ENCODE measurements around the gene NAA25.
A peak's percentile ranks its signal among the peaks of the same experiment; 100 is the strongest.
"Not testable (repeated sequence)": the region's sequence is repeated elsewhere in the genome, so short reads cannot be mapped to it uniquely, and the experiment has no call there.

NAA25 gene

DNA sequence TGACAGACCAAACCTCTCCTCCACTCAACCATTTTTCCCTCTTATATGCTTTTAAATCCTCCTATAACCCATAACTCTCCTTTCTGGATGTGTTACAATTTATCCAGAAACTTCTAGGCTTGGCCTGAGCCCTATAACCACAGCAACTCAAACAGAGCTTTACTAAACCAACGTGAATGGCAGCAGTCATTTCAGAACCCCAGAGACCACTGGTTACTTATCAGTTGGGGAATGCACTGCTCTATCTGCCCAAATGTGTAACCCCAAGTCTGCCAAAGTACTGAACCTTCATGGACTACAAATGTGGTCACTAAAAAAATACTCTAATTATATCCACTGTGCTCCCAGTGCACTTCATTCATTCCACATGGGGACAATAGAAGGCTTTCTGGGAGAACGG is 42.0 kb downstream of the NAA25 start:
- no peak for DNase-seq (ENCODE audit: extremely low read depth in 1 of 2, low read depth in 1 of 2)

DNA sequence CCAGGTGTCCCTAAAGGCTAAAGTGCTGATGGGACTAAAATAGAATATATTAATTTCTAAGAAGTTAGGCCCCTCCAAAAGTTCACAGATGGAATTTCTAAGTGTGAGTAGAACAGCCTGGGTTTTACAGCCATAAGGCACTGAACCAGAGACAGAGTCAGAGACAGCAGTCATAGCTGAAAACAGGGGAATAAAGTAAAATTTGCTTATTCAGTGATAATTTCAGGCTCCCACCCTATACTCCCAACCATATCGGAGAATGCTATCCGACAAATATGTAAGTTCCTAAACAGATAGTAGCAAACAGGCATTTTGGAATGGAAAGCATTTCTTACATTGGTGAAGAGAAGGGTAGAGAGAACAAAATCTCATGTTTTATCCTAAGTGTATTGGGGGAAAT is 45.3 kb downstream of the NAA25 start:
- DNase-seq (ENCODE audit: extremely low read depth in 1 of 2, low read depth in 1 of 2) = no peak

DNA sequence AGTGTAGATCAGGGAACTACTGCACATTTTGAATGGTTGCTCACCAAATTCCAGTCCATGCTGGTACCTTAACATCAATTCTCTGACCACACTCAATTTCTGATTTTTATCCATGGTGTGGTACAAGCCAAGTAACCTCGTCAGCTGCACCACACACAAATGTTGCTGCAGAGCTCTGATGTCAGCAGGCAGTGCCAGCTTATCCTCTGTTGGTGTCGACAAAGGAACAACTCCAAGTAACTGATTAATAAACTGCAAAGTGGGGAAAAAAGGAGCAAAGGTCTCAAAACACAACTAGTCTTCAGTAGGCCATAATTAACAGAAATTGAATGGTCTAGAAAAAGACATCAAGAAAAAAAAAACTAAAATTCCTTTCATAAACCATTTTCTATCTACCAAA is 47.4 kb downstream of the NAA25 start:
- no peak for DNase-seq (ENCODE audit: extremely low read depth in 1 of 2, low read depth in 1 of 2)

DNA sequence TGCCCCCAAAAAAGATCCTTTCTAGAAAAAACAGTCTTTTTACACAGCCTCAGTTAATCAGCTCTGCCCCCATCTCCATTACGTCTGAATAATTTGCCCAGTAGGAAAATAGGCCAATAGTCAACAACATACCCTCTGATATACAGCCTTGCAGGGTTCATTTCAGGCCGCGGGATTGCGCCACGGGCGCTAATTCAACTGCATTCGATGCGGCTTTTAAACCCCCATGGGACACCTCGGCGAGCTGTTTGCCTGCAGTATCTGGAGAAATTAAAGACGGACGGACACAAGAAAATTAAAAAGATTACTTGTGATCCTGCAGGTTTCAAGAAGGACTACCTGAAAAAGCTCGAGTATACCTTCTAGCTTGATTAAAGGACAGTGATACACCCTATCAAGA is 59.2 kb downstream of the NAA25 start:
- no peak for DNase-seq (ENCODE audit: extremely low read depth in 1 of 2, low read depth in 1 of 2)

DNA sequence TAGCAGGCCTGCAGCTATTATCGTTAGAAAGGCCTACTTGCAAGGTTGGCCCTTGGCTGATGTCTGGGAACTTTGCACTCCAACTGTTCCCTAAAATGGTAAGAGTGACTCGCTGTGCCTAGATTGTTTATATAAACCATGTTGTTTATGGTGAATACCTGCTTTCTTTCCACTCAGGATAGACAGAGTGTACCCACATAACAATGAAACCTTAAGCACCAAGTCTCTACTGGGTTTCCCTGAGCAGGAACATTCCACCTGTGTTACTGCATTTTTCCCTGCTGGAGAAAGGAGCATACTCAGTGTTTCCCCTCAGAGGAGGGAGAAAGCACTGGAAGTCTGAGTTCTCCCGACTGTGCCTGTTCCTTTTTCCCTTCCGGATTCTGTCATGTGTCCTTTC is 62.6 kb downstream of the NAA25 start:
- DNase-seq (ENCODE audit: extremely low read depth in 1 of 2, low read depth in 1 of 2) = no peak

DNA sequence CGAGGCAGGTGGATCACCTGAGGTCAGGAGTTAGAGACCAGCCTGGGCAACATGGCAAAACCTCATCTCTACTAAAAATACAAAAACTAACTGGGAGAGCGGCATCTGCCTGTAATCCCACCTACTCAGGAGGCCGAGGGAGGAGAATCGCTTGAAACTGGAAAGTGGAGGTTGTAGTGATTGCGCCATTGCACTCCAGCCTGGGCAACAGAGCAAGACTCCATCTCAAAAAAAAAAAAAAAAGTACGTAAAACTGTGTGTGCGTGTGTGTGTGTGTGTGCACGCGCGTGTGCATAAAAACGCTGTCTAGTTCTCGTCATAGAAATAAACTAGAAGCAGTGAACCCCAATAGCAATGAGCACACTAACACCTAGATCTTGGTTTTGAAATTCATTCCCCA is 72.0 kb downstream of the NAA25 start:
- DNase-seq (ENCODE audit: extremely low read depth in 1 of 2, low read depth in 1 of 2) = not testable (repeated sequence)

DNA sequence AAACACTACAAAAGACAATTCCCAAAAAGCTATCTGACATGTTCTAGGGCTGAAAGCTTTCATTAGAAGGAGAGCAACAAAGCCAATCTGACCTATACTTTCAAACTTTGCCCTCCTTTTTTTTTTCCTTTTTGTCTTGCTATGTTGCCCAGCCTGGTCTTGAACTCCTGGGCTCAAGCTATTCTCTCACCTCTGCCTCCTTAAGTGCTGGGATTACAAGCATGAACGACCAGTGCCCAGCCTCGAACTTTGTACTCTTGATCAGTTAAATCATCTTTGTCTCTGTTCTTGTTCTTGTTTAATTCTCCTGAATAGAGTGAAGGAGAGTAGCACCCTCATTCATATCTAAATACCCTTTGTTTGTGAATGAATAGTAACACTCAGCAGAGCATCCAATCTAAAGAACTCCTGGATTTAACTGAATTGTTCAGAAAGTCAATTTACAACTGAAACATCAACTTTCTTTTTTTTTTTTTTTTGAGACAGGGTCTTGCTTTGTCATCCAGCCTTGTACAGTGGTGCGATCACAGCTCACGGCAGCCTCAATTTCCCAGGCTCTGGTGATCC is 73.3 kb downstream of the NAA25 start:
- no peak for DNase-seq (ENCODE audit: extremely low read depth in 1 of 2, low read depth in 1 of 2)

DNA sequence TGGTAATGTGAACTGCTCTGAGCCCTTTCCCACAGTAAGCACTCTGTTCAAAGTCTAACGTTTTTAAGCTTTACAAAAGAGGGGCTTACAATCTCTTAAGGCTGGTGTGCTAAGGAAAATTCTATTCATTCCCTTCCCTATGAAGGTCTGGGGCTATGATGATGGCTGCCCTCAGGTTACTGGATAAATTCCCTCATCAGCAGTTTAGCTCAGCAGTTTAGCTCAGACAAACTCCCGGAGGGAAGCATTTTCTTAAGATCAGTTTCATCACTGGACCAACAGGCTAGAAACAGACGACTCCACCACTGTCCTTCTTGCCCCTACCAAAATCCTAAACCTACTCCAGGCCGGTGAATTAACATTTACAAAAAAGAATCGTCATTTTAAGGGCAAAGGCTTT is 76.3 kb downstream of the NAA25 start:
- DNase-seq (ENCODE audit: extremely low read depth in 1 of 2, low read depth in 1 of 2) = no peak

DNA sequence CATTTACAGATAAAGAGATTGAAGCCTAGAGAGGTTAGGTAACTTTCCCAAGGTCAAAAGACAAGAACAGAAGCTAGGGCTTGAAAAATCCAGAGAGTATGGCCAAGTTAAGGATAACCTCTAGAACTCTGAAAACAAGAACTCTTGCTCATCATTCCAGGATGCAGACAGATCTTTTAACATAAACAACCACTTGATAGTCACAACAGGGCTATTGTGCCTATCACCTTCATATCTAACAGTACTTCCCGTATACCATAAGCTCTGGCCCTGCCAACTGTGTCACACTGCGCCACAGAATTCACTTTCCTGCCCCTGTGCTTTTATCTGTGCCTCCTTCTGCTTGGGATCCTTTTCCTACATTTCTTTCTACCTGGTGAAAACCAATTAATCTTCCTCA is 77.1 kb downstream of the NAA25 start:
- no peak for DNase-seq (ENCODE audit: extremely low read depth in 1 of 2, low read depth in 1 of 2)

DNA sequence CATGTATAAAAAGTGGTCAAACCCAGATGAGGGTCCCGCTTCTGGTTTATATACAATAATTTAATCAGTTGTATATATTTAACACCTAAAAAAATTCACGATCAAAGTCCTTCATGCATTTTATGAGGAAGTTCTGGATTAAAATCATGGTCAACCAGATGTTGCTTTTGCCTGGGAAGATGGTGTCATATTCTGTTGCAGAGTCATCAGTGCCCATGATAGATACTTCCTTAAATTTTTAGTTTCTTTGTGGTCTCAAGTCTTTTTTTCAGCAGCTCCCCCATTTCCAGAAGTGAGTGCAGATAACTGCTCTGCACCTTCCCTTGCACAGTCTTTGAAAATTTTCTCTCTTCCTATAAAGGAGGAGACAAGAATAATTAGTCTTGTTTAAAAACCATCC is 79.3 kb downstream of the NAA25 start:
- no peak for DNase-seq (ENCODE audit: extremely low read depth in 1 of 2, low read depth in 1 of 2)

DNA sequence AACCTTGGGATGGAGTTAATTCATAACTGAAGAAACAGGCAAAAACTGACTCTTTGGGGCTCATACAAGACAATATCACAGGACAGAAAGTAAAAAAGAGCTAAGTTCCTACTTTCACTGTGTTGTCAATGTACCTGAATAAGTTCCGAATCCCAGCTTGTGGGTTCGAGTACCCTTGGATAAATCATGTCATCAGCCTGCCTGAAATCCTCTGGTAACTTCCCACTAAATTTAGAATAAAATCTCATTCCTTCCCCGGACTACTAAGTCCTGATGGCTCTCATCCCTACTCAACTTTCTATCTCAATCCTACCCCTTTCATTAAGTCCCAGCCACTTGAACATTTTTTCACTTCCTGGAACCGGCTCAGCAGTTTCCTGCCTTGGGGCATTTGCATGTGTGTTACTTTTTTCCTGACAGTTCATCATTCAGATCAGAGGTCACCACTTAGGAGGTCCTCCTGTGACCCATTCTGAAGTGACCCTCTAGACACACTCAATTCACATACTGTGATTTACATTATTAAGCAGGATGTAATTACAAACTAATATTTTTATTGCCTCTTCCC is 82.7 kb downstream of the NAA25 start:
- no peak for DNase-seq (ENCODE audit: extremely low read depth in 1 of 2, low read depth in 1 of 2)

DNA sequence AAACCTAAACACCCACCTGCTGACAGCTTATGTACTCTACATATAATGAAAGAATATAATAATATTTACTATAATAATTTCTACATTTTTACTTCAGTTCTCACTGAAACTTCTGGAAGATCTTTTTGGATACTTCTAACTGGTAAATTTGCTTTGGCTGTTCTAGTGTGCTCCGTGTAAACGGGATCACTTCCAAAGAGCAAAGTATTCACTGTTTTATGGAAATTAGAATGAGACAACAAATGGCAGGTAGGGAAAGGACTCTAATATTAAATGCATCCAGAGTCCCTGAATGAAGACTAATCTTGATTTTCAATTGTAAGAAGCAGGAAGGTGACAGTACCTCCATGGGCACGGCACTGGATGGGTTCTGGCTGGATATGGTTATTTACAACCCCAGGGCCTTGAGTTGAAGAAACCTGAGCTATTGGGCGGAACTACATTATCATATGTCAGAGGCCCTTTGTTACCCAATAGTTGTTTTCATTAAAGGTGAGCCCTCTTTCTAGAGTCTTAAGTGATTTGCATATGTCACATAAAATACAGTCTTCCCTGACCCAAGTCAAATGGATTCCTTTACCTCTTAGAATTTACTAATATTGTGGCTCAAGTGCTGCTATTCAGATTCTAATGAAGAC is 84.7 kb downstream of the NAA25 start:
- no peak for DNase-seq (ENCODE audit: extremely low read depth in 1 of 2, low read depth in 1 of 2)

DNA sequence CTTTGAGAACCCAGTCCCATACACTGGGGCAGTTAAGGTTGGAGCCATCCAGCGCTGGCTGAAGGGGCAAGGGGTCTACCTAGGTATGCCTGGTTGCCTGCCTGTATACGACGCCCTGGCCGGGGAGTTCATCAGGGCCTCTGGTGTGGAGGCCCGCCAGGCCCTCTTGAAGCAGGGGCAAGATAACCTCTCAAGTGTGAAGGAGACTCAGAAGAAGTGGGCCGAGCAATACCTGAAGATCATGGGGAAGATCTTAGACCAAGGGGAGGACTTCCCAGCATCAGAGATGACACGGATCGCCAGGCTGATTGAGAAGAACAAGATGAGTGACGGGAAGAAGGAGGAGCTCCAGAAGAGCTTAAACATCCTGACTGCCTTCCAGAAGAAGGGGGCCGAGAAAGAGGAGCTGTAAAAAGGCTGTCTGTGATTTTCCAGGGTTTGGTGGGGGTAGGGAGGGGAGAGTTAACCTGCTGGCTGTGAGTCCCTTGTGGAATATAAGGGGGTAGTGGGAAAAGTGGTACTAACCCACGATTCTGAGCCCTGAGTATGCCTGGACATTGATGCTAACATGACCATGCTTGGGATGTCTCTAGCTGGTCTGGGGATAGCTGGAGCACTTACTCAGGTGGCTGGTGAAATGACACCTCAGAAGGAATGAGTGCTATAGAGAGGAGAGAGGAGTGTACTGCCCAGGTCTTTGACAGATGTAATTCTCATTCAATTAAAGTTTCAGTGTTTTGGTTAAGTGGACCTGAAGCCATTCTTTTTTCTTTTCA is 86.2 kb downstream of the NAA25 start:
- DNase-seq (ENCODE audit: extremely low read depth in 1 of 2, low read depth in 1 of 2) = no peak

DNA sequence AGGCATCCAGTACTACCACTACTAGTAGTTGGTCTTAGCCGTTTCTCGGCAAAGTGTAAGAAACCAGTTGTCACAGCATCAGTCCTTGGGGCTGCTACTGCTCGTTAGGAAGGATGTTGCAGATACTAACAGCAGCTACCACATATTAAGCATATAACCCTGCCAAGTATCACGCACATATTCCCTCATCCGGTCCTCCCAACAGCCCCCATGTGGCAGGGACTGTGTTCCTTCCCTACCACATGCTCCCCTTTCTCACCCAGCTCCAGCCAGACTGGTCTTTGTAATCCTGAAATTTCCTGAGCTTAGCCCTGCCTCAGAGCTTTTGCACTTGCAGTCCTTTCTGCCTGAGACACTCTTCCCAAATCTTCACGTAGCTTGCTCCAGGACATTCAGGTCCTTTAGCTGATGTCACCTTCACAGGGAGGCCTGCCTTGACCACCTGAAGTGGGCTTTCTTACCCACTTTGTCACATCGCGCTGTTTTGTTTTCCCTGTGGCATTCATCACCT is 87.6 kb downstream of the NAA25 start:
- DNase-seq (ENCODE audit: extremely low read depth in 1 of 2, low read depth in 1 of 2) = no peak

DNA sequence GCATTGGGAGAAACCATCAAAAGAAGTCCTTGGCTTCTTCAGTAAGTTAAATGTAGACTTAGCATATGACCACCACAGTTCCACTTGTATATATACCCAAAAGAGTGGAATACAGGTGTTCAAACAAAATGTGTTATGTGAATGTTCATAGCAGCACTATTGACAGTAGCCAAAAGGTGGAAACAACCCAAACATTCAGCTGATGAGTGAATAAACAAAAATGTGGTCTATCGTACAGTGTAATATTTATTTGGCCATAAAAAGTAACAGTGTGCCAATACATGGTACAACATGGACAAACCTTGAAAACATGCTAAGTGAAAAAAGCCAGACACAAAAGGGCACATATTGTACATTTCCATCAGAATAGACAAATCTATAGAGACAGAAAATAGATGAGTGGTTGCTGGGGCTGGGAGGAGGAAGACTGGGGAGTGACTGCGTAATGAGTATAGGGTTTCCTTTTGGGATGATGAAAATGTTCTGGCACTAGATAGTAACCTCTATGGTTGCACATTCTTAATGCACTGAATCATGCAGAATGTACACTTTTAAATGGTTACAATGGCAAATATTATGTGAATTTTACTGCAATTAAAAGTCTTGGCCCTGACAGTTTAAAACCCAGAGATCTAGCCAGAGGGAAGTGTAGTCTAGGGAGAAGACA is 89.9 kb downstream of the NAA25 start:
- no peak for DNase-seq (ENCODE audit: extremely low read depth in 1 of 2, low read depth in 1 of 2)

DNA sequence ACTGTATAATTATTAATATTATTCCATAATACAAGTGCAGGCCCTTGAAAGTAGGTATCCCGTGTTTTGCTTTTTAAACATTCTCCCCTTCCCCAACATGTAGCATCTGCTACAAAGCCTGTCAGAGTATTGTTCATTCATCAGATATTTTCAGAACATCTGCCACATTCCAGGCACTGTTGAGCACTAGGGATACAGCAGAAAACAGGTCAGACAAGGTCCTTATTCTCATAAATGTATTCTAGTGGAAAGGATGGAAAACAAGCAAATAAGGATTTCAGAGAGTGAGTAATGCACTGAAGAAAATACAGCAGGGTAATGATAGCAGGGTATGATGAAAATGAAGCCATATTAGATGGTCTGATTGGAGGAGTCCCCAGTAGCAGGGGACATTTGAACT is 91.5 kb downstream of the NAA25 start:
- no peak for DNase-seq (ENCODE audit: extremely low read depth in 1 of 2, low read depth in 1 of 2)

DNA sequence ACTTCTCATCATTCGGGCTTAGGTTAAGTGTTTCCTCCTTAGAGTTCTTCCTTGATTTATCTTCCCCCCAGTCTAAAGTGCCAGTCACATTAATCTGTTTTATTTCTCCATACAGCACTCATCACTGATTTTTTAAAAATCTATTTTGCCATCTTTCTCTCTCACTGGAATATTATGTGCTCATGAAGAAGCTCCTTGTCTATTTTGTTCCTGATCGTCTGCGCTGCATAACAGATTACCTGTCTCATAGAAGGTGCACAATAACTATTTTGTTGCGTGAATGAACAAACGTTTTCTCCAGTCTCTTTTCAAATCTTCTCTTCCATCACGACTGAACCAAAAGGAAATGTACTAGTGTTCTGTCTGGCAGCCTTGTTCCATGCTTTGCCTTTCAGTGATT is 92.6 kb downstream of the NAA25 start:
- DNase-seq (ENCODE audit: extremely low read depth in 1 of 2, low read depth in 1 of 2) = no peak

DNA sequence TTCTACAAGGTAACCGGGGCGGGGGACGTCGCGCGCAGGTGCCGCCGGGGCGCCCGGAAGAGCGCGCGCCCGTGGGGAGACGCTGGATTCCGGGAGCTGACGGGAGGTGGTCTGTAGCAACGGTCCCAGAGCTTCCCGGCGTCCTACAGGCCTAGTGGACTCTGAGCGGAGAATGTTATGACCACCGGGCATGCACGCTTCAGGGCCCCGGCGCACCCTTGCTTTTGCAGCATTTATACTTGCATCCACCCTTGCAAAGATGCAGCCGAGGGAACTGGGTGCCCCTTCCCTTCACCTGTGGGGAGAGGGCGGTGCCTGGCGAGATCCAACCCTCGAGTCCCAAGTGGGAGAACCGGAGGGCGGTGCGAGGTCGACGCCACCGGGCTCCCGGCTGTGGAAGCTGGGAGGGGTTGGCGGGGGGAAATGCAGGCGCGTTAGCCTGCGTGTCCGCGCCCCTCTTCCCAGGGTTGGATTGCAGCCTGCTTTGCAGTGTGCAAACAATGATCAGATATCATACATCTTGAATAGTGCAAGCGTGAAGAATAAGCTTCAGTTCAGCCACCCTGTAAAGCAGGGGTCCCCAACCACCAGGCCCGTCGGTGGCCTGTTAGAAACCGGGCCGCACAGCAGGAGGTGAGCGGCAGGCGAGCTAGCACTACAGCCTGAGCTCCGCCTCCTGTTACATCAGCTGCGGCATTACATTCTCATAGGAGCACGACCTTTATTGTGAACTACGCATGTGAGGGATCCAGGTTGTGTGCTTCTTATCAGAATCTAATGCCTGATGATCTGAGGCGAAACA is 94.8 kb downstream of the NAA25 start:
- peak; percentile 54 to 75 for DNase-seq (ENCODE audit: extremely low read depth in 1 of 2, low read depth in 1 of 2)

DNA sequence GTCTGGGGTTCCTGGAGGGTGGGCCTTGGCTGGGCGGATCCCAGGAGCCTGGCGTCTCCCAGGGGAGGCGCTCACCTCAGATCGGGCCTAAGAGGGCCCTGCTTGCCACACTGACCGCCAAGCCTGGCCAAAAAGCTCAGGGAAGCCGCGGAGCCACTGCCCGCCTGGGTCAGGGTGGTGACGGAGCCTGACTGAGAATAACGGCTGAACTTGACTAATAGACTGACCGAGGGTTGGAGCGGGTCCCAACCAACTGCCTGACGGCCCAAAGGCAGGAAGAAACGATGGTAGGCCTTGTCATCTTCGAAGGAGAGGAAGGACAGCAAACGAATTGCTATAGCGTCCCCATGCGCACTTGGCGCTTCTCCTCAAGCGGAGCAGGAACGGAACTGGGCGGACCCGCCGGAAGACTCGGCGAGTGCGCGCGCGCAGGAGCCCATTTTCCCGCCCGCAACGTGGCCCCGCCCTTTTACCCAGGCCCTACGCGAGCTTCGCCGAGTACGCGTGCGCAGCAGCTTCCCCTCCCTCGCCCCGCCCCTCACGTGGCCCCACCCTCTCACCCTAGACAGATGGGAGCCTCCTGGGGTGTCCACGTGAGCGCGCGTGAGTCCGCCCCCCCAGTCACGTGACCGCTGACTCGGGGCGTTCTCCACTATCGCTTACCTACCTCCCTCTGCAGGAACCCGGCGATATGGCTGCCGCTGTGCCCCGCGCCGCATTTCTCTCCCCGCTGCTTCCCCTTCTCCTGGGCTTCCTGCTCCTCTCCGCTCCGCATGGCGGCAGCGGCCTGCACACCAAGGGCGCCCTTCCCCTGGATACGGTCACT is 95.6 kb downstream of the NAA25 start, which contains the start of the genes ERP29 and TMEM116:
ERP29 (plus strand) TSS at position 652 of the 826 bp plus-strand sequence; CDS start at position 692, 40 bp downstream.
TMEM116 (minus strand) TSS at position 391 of the 826 bp plus-strand sequence. CDS start 7,895 bp downstream, outside the sequence.
- peak; percentile 100 for DNase-seq (ENCODE audit: extremely low read depth in 1 of 2, low read depth in 1 of 2)

Measured in stimulated activated CD8-positive, alpha-beta memory T cell treated with anti-CD3 and anti-CD28 coated beads, Interleukin-7, amount 100 ng/mL, for 48 hours (primary cell).